ENCODE data around the gene GSC2.

The GSC2 gene

GRCh38 chr22:19125474-19126308 lies 24.4 kb downstream of the GSC2 start:
- H3K27me3 ChIP-seq (ENCODE audit: control insufficient read depth in 1 of 2, insufficient read depth in 2 of 2, low read length in 2 of 2) = no peaks in the 10 kb centered on the region
- no peaks in the 10 kb centered on the region for H3K9me3 ChIP-seq (ENCODE audit: control insufficient read depth in 1 of 2, low read length in 2 of 2)
- no peak overlapping the region for H3K27ac ChIP-seq (ENCODE audit: low read depth, low read length)
- H3K9ac ChIP-seq (ENCODE audit: low read depth in 1 of 2, low read length in 2 of 2) = no peak overlapping the region
- no peak overlapping the region for H3K4me3 ChIP-seq (ENCODE audit: low read depth in 1 of 2, low read length in 2 of 2)
- no peaks in the 10 kb centered on the region for H3K36me3 ChIP-seq (ENCODE audit: control insufficient read depth in 1 of 2, insufficient read depth in 2 of 2, low read length in 2 of 2)
- H3K4me1 ChIP-seq (ENCODE audit: control insufficient read depth in 1 of 2, insufficient read depth in 2 of 2, low read length in 2 of 2) = peaks cover 12 to 15% of the 10 kb centered on the region in 2 donors

DNA sequence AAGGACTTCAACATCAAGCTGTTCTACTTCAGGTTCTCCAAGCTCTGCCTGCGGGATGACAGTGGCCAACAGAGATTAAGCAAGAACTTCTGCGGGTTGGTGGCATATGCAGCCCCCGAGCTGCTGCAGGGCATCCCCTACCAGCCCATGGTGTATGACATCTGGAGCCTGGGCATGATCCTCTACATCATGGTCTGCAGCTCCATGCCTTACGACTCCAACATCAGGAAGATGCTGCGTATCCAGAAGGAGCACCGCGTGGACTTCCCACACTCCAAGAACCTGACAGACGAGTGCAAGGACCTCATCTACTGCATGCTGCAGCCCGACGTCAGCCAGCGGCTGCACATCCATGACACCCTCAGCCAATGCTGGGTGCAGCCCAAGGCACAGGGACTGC lies 25.1 kb downstream of the GSC2 start:
- no peaks in the 10 kb centered on the region for H3K27me3 ChIP-seq (ENCODE audit: control insufficient read depth in 1 of 2, insufficient read depth in 2 of 2, low read length in 2 of 2)
- no peaks in the 10 kb centered on the region for H3K36me3 ChIP-seq (ENCODE audit: control insufficient read depth in 1 of 2, insufficient read depth in 2 of 2, low read length in 2 of 2)
- H3K4me3 ChIP-seq (ENCODE audit: low read depth in 1 of 2, low read length in 2 of 2) = no peak overlapping the region
- no peak overlapping the region for H3K27ac ChIP-seq (ENCODE audit: low read depth, low read length)
- peaks cover 19 to 21% of the 10 kb centered on the region in 2 donors for H3K4me1 ChIP-seq (ENCODE audit: control insufficient read depth in 1 of 2, insufficient read depth in 2 of 2, low read length in 2 of 2)
- H3K9ac ChIP-seq (ENCODE audit: low read depth in 1 of 2, low read length in 2 of 2) = no peak overlapping the region
- no peaks in the 10 kb centered on the region for H3K9me3 ChIP-seq (ENCODE audit: control insufficient read depth in 1 of 2, low read length in 2 of 2)

DNA sequence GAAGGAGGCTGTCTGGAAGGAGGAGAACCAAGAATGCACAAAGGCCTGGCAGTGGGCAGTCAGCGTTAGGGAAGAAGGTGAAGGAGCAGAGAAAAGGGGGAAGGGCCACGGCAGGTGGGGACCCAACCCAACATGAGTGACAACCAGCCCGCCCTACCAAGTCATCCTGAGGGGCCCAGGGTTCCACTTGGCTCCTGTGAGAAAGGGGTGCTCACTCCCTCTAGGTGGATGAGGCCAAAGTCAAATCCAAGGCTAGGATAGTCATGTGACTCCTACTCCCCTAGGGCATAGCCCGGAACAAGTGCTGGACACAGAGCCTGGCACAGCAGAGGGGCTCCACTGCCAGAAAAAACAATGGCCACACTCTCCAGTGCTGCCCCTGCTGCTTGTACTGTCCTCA lies 25.7 kb downstream of the GSC2 start:
- Histone ChIP-seq H3K27ac (ENCODE audit: low read depth, low read length) (no peak overlapping the region), H3K27me3 (ENCODE audit: control insufficient read depth in 1 of 2, insufficient read depth in 2 of 2, low read length in 2 of 2) (no peaks in the 10 kb centered on the region), H3K9ac (ENCODE audit: low read depth in 1 of 2, low read length in 2 of 2) (no peak overlapping the region), H3K4me1 (ENCODE audit: control insufficient read depth in 1 of 2, insufficient read depth in 2 of 2, low read length in 2 of 2) (peaks cover 23% of the 10 kb centered on the region in 2 donors), H3K36me3 (ENCODE audit: control insufficient read depth in 1 of 2, insufficient read depth in 2 of 2, low read length in 2 of 2) (no peaks in the 10 kb centered on the region), H3K9me3 (ENCODE audit: control insufficient read depth in 1 of 2, low read length in 2 of 2) (no peaks in the 10 kb centered on the region), H3K4me3 (ENCODE audit: low read depth in 1 of 2, low read length in 2 of 2) (no peak overlapping the region)

DNA sequence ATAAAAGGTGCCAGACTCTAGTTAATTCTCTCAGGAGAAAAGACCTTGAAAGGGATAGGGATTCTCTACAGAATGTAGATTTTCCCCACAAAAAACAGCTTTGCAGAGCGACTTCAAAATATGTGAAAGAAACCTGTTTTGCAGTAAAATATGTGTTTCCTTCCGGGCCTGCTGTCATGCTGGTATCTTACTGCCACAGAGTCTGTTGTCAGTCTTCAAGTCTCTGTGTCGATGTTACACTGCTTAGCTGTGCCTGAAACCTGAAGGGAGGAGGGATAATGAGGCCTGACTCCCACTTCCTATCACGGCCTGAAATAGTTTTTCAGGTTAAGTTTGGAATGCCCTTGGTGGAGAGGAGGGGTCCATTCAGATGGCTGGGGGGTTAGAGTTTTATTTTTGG lies 26.2 kb downstream of the GSC2 start:
- H3K36me3 ChIP-seq (ENCODE audit: control insufficient read depth in 1 of 2, insufficient read depth in 2 of 2, low read length in 2 of 2) = no peaks in the 10 kb centered on the region
- H3K9ac ChIP-seq (ENCODE audit: low read depth in 1 of 2, low read length in 2 of 2) = no peak overlapping the region
- no peak overlapping the region for H3K4me3 ChIP-seq (ENCODE audit: low read depth in 1 of 2, low read length in 2 of 2)
- peaks cover 25 to 26% of the 10 kb centered on the region in 2 donors for H3K4me1 ChIP-seq (ENCODE audit: control insufficient read depth in 1 of 2, insufficient read depth in 2 of 2, low read length in 2 of 2)
- no peaks in the 10 kb centered on the region for H3K9me3 ChIP-seq (ENCODE audit: control insufficient read depth in 1 of 2, low read length in 2 of 2)
- H3K27ac ChIP-seq (ENCODE audit: low read depth, low read length) = no peak overlapping the region
- no peaks in the 10 kb centered on the region for H3K27me3 ChIP-seq (ENCODE audit: control insufficient read depth in 1 of 2, insufficient read depth in 2 of 2, low read length in 2 of 2)

DNA sequence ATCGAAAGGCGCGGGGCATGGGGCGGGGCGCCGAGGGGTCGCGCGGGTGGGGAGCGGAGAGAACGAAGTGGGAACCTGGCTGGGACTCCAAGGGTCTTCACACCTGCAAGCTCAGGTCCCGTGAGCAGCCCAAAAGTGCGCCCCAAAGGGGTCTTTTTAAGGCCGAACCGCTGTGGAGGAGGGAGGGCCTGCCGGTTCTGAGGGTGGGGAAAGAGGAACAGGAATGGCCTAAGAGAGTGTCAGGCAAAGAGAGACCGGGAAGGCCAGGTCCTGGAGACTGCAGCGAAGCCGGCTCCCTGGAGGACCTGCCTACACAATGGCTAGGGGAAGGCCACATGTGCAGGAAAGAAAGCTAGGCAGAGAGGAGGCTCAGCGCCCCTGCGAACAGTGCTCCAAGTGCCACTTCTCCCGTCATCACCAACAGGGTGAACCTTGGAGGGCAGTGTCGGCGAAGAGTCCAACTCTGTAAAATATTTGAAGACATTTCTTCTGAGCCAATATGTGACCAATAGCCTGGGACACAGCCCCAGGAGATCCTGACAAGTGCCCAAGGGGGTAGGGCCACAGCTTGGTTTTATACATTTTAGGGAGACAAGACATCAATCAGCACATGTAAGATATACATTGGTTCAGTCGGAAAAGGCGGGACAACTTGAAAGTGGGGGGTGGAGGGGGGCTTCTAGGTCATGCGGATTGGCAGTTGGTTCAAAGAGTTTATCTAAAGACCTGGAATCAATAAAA lies 27.2 kb downstream of the GSC2 start:
- no peak overlapping the region for H3K27ac ChIP-seq (ENCODE audit: low read depth, low read length)

DNA sequence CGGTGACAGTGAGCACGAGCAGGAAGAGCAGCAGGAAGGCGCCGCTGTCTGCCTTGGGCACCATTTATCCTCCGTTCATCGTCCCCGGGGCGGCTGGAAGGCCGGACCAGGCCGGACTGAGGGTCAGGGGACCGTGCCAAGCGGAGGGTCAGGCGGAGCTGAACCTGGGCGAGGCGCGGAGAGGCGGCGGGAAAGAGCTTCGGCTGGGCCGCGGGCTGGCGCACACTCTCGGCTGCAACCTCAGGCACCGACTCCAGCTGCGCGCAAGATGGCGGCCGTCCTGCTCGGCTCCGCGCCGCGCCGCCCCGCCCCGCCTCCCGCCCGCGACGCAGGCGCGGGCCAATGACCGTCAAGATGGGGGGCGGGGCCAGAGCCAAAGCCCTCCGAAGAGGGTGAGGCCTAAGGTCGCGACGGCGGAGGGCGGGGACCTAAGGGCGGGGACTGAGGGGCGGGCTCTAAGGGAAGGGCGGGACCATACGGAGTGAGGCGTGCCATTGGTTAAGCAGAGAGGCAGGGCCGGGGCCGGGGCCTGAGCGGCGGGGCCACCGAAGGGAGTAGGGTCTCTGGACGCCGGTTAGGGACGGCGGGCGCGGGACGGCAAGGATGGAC lies 27.8 kb downstream of the GSC2 start, which contains the start of gene DGCR2:
Gene DGCR2, minus strand, starts transcription at position 270 of the 609 bp plus-strand sequence. Its CDS starts 206 bp downstream, at position 64.
- peak within 1 kb of the TSS; percentile 90 to 98 for H3K9ac ChIP-seq (ENCODE audit: low read depth in 1 of 2, low read length in 2 of 2)
- peaks cover 41 to 43% of the 10 kb centered on the region in 2 donors for H3K4me1 ChIP-seq (ENCODE audit: control insufficient read depth in 1 of 2, insufficient read depth in 2 of 2, low read length in 2 of 2)
- H3K27ac ChIP-seq (ENCODE audit: low read depth, low read length) = peak within 1 kb of the TSS; percentile 83
- no peaks in the 10 kb centered on the region for H3K9me3 ChIP-seq (ENCODE audit: control insufficient read depth in 1 of 2, low read length in 2 of 2)
- H3K4me3 ChIP-seq (ENCODE audit: low read depth in 1 of 2, low read length in 2 of 2) = peak within 1 kb of the TSS; percentile 90 to 96
- no peaks in the 10 kb centered on the region for H3K36me3 ChIP-seq (ENCODE audit: control insufficient read depth in 1 of 2, insufficient read depth in 2 of 2, low read length in 2 of 2)
- H3K27me3 ChIP-seq (ENCODE audit: control insufficient read depth in 1 of 2, insufficient read depth in 2 of 2, low read length in 2 of 2) = no peaks in the 10 kb centered on the region

More for the DNA sequence above, 27.2 kb downstream of the GSC2 start:
- H3K4me1 ChIP-seq (ENCODE audit: control insufficient read depth in 1 of 2, insufficient read depth in 2 of 2, low read length in 2 of 2) = peaks cover 35 to 36% of the 10 kb centered on the region in 2 donors
- H3K36me3 ChIP-seq (ENCODE audit: control insufficient read depth in 1 of 2, insufficient read depth in 2 of 2, low read length in 2 of 2) = no peaks in the 10 kb centered on the region
- H3K4me3 ChIP-seq (ENCODE audit: low read depth in 1 of 2, low read length in 2 of 2) = peak overlapping the region; percentile 64 to 65
- no peaks in the 10 kb centered on the region for H3K9me3 ChIP-seq (ENCODE audit: control insufficient read depth in 1 of 2, low read length in 2 of 2)
- H3K27me3 ChIP-seq (ENCODE audit: control insufficient read depth in 1 of 2, insufficient read depth in 2 of 2, low read length in 2 of 2) = no peaks in the 10 kb centered on the region
- peak overlapping the region; percentile 44 to 52 for H3K9ac ChIP-seq (ENCODE audit: low read depth in 1 of 2, low read length in 2 of 2)

GRCh38 chr22:19121631-19122142 lies 28.4 kb downstream of the GSC2 start:
- H3K27ac ChIP-seq (ENCODE audit: low read depth, low read length) = peak overlapping the region; percentile 83
- H3K27me3 ChIP-seq (ENCODE audit: control insufficient read depth in 1 of 2, insufficient read depth in 2 of 2, low read length in 2 of 2) = no peaks in the 10 kb centered on the region
- H3K36me3 ChIP-seq (ENCODE audit: control insufficient read depth in 1 of 2, insufficient read depth in 2 of 2, low read length in 2 of 2) = peaks cover 0 to 3% of the 10 kb centered on the region in 2 donors
- H3K4me1 ChIP-seq (ENCODE audit: control insufficient read depth in 1 of 2, insufficient read depth in 2 of 2, low read length in 2 of 2) = peaks cover 47 to 48% of the 10 kb centered on the region in 2 donors
- peak overlapping the region; percentile 90 to 96 for H3K4me3 ChIP-seq (ENCODE audit: low read depth in 1 of 2, low read length in 2 of 2)
- no peaks in the 10 kb centered on the region for H3K9me3 ChIP-seq (ENCODE audit: control insufficient read depth in 1 of 2, low read length in 2 of 2)
- peak overlapping the region; percentile 90 to 98 for H3K9ac ChIP-seq (ENCODE audit: low read depth in 1 of 2, low read length in 2 of 2)

DNA sequence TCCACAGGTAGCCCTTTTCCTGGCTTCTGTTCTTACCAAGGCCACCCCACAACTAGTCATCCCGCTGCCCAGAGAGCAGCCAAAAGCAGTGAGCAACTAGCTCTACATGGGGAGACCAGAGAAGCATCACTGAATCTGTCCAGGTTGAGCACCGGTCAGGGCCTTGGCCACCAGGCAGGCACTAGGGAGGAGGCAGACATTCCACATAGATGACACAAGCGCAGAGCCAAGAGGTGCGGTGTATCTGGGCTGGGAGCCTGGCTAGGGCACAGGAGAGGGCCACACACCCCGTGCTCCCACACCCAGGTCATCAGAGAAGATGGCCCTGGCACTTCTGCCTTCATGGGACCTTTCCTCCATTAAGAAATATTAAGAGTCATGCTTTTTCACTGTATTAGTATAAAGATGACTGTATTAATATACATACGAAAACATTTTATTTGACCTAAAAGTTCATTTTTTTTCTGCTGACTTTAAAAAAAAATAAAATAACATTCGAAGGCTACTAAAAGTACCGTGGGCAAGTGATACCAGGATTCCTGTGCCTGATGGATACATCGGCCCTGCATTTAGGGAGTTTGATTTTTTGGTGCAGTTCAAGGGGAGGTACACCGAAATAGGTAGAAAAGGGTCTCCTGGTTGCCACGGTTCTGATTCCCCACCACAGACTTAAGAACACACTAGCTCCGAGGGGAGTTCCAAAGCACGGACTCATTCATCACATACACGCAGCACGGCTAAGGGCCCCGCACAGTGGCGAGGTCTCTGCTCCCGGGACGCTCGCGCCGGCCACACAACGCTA lies 29.1 kb downstream of the GSC2 start:
- H3K9me3 ChIP-seq (ENCODE audit: control insufficient read depth in 1 of 2, low read length in 2 of 2) = no peaks in the 10 kb centered on the region
- H3K4me3 ChIP-seq (ENCODE audit: low read depth in 1 of 2, low read length in 2 of 2) = peak overlapping the region; percentile 90 to 96
- H3K27me3 ChIP-seq (ENCODE audit: control insufficient read depth in 1 of 2, insufficient read depth in 2 of 2, low read length in 2 of 2) = no peaks in the 10 kb centered on the region
- H3K36me3 ChIP-seq (ENCODE audit: control insufficient read depth in 1 of 2, insufficient read depth in 2 of 2, low read length in 2 of 2) = peaks cover 0 to 7% of the 10 kb centered on the region in 2 donors
- H3K27ac ChIP-seq (ENCODE audit: low read depth, low read length) = peak overlapping the region; percentile 83
- peak overlapping the region; percentile 90 to 98 for H3K9ac ChIP-seq (ENCODE audit: low read depth in 1 of 2, low read length in 2 of 2)
- H3K4me1 ChIP-seq (ENCODE audit: control insufficient read depth in 1 of 2, insufficient read depth in 2 of 2, low read length in 2 of 2) = peaks cover 50 to 52% of the 10 kb centered on the region in 2 donors

- Histone ChIP-seq H3K27ac (ENCODE audit: low read depth, low read length) (no peak overlapping the region), H3K9ac (ENCODE audit: low read depth in 1 of 2, low read length in 2 of 2) (peak overlapping the region in 1 of 2 donors; percentile 90), H3K36me3 (ENCODE audit: control insufficient read depth in 1 of 2, insufficient read depth in 2 of 2, low read length in 2 of 2) (peaks cover 0 to 9% of the 10 kb centered on the region in 2 donors), H3K9me3 (ENCODE audit: control insufficient read depth in 1 of 2, low read length in 2 of 2) (no peaks in the 10 kb centered on the region), H3K4me1 (ENCODE audit: control insufficient read depth in 1 of 2, insufficient read depth in 2 of 2, low read length in 2 of 2) (peaks cover 50 to 53% of the 10 kb centered on the region in 2 donors), H3K4me3 (ENCODE audit: low read depth in 1 of 2, low read length in 2 of 2) (peak overlapping the region; percentile 90 to 96), H3K27me3 (ENCODE audit: control insufficient read depth in 1 of 2, insufficient read depth in 2 of 2, low read length in 2 of 2) (no peaks in the 10 kb centered on the region)
Observed at GRCh38 chr22:19119949-19120348, 30.1 kb downstream of the GSC2 start.

Data from duodenal mucosa (tissue), 2 donors.